Stimulated activated CD8-positive, alpha-beta memory T cell treated with anti-CD3 and anti-CD28 coated beads, Interleukin-2, amount 100 ng/mL, for 48 hours (primary cell): Measurements from ENCODE around the gene JDP2.

Source experiments
- DNase-seq, 2 donors: peaks; one replicate each; pipeline ENCODE4 v3.0.0-alpha.2; 2020; ENCODE audit warnings: low read depth in 2 of 2

Gene JDP2

DNA sequence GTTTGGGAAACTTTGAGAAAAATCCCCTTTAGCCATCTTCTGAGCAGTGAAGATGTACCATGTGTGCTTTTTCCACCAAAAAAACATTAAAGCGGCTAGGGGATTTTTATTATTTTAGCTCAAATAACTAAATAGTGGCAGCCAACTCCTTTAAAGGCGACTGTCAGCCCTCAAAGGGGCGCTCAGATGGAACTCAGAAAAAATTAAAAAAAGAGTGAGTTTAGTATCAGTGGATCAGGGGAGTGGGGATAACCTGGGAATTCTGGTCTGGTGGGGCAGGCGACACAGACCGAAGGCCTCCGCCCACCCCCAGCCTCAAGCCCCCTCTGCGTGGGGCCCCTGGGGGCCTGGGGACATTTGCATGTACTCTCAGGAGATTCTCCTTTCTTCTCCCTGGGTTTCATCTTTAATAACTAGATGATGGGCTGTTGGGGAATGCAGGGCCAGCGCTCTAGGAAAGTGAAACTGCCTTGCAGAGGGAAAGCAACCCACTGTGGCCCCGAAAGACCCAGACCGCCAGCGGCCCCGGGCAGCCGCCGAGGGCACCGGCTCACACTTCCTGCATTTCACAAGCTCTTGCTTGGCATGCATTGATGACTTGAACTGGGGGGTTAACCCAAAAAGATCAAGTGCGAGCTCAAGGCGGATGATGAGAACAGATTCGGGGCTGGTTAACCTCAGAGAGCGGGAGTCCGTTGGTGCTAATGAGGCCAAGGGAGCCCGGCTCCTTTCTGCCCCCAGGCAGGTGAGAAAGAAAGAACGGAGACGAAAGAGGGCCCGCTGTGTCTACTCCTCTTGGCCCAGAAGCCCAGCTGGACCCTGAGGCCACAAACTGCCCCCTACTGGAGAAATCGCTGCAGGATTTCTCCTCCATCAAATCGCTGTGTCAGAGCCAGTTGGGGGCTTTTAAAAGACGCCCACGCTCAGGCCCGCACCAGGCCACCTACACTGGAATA lies 87.1 kb downstream of the JDP2 start:
- no peak for DNase-seq

DNA sequence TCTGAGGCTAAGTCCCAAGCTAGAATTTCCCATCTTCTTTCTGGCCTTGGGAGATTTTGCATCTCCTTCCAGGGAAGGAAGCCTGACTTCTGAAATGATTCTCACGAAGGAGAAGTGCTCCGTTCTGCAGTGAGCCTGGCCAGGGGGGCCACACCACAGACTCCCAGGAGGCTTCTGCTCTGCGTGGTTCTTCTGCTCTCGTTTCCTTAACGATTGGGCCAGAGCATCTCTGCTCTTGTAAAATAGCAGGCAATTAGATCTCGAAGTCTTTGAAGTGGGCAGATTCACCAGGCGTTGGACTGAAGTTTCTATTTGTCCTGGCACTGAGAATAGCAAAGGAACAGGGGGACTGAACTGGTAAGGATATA lies 87.8 kb downstream of the JDP2 start:
- no peak for DNase-seq

DNA sequence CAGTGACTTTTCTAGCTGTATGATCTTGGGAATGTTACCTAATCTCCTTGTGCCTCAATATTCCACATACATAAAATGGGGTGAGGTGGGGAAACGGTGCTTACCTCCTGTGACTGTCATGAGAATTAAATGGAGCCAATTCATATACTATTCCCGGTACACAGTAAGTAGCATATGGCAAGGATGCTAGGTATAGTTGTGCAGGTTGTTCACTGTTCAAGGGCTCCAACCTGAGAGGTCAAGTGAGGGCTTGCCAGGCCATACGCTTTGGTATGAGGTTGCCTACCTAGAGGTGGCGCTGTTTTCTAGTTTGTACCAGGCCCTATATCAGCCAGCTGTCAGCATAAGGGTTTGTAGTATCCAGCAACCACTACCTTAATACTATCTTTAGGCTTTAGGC lies 90.8 kb downstream of the JDP2 start:
- no peak for DNase-seq

DNA sequence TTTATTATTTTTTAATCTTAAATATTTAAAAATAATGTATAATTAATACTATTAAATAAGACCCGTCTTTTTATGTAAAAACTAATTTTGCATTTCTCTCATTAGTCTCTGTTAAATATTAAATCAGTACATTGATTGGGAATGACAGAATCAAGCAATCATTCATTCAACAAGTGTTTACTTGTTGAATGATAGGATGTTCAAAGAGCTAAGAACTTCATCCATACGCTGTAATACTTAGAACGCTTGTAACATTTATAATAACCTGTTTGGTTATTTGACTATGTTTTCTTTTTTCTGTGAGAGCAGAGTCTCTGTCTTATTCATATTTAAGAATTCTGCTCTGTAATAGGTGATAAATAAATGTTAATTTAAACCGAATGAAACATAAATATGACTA lies 91.6 kb downstream of the JDP2 start:
- no peak for DNase-seq

DNA sequence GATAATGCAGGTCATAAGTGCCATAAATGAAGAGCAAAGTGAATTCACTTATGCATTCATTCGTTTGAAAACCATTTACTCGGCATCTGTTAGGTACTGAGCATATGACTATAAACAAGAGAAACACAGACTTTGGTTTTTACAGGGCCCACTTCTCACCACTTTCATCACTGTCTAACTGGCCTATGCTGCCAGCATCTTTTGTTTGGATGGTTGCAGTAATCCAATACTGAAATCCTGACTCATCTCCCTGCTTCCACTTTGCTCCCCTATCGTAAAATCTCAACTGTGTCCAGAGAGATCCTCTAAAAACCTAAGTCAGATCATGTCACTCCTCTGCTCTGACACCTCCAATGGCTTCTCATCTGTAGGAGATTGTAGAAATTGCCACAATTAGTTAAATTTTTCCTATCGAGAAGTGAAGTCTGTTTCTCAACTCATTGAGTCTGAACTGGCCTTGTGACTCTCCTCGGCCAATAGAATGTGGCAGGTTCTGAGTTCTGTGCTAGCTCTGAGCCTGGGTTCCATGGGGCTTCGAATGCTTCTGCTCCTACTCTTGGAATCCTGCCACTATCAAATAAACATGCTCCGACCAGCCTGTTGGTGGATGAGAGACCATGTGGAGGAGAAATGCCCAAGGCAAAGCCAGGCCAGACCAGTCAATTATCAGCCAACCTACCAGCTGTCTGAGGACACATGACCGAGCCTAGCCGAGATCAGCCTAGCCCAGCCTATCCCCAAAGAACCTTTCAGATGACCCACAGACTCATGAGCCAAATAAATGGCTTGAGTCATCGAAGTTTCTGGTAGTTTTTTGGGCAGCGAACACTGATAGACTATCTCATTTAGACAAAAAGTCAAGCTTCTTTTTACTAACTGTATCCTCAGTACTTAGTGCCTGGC lies 92.3 kb downstream of the JDP2 start:
- DNase-seq = no peak

DNA sequence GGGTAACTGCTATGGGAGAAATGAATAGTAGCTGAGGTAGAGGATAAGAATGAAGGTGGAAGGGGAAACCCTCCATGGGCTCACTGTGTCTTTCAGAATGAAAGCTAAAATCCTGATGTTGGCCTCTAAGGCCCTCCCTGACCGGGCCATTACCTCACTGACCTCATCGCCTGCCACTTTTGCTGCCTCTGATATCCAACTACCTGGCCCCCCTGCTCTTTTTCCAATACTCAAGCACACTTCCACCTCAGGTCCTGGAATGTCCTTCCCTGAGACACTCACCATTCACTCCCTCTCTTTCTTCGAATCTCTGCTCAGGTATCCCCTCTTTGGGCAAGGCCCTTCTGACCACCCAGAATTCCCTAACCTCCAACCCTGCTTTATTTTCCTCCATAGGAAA lies 93.0 kb downstream of the JDP2 start:
- no peak for DNase-seq

DNA sequence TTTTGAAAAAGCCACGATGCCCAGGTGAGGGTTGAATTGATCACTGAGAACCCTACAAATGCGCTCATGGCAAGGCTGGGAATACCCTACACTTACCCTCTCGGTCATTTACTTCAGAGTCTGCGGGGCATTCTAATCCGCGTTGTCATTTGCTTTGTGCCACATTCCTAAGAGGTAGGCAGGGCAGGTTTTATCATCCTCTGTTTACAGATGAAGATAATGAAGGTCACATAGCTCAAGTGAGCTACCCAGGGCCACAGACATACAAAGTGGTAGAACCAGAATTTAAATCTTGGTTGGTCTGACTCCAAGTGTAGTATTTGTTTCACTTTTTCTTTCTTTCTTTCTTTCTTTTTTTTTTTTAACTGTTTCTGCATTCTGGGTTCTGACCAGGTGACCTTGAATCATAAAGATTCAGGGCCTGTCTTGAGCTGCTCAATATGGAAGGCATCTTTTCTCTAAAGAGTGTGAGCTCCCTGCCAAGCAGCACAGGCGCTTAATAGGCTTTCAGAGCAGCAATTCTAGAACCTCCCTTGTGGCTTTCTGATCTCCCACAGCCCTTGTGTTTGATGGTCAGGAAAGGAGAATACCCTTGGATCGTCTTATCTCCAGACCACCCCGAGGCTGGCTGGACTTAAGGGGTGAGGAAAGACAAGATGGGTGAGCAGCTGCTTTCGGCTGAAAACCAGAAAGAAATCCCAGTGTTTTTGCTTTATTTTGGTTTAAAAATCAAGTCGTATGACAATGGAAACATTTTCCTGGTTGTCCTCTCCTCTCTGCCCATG lies 93.8 kb downstream of the JDP2 start:
- DNase-seq = no peak

DNA sequence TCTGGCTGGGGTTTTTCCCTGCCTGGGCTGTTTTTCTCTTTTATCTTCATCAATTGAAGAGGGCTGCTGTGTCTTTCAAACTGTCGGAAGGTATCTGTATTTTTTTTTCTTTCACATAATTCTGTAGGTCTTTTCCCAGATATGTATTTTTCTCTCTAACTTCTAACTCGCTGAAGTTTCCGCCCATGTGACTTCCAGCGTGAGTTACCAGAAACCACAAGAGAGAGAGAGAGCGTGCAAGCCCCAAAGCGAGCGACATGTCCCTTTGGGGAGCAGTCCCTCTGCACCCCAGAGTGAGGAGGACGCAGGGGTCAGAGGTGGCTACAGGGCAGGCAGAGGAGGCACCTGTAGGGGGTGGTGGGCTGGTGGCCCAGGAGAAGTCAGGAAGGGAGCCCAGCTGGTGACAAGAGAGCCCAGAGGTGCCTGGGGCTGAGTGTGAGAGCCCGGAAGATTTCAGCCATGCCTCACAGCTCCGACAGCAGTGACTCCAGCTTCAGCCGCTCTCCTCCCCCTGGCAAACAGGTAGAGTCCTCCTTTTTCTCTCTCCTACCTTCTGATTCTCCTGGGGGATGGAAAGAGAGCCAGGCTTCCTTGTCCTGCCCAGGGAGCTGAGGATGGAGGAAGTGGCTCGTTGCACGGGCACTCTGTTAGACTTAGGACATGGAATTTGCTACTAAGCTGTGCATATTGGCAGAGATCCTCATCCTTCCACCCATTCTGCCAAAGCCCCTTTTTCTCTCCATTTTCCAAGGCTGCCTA lies 94.6 kb downstream of the JDP2 start, which contains the start of gene BATF:
TSS of gene BATF (plus strand) at position 246 of the 759 bp plus-strand sequence. CDS start at position 460, 214 bp downstream.
- DNase-seq = peak; percentile 57 to 64

DNA sequence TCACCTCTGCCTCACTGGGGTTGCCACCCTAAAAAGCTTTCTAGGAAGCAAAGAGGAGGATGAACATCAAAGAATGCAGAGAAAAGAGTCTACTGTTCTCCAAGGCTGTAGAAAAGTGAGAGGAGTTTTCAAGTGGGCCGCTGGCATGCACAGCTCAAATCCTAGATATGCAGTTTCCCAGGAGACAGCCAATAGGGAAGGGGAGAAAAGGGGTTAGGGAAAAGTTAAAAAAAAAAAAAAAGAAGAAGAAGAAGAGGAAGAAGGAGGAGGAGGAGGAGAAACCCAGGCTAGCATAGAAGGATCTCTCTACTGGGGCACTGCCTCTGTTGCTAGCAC lies 95.1 kb downstream of the JDP2 start:
- no peak for DNase-seq
